Upper lobe of right lung (tissue), 1 donor: ENCODE measurements around the gene NOB1. TPM values are rescaled to one million over a fixed set of nuclear protein-coding genes. Genes with fewer than 3 reads are reported as not detected.

ENCODE experiments used
- ATAC-seq: fragments of 200-7000 bp; cut with Tn5 transposase; one replicate; pipeline ENCODE4 v1.9.1; 2020; ENCODE audit warnings: mild to moderate bottlenecking, moderate library complexity
- DNase-seq: peaks from one replicate; pipeline ENCODE4 v3.0.0-alpha.2; 2020
- H3K27ac ChIP-seq: fragments of 200-600 bp; one replicate; pipeline ENCODE4 v1.8.0; 2022
- H3K27me3 ChIP-seq: fragments of 200-600 bp; one replicate; pipeline ENCODE4 v1.8.0; 2022; ENCODE audit warnings: mild to moderate bottlenecking
- H3K36me3 ChIP-seq: fragments of 200-600 bp; one replicate; pipeline ENCODE4 v1.8.0; 2022
- H3K4me1 ChIP-seq: fragments of 200-600 bp; one replicate; pipeline ENCODE4 v1.8.0; 2022
- H3K4me3 ChIP-seq: fragments of 200-600 bp; one replicate; pipeline ENCODE4 v1.8.0; 2022; ENCODE audit warnings: mild to moderate bottlenecking
- H3K9me3 ChIP-seq: fragments of 200-600 bp; one replicate; pipeline ENCODE4 v1.8.0; 2022
- intact Hi-C: fragments of 100-400 bp; cut with DNase I; formaldehyde crosslinking; loops from one replicate; pipeline ENCODE4 v1.11.0; 2022
- total RNA-seq: library from RNA; stranded (reverse); fragmentation: NEBNext Ultra II Directional; extraction: Animal tissue kit (Norgen Biotek cat#: 25700); gene quantifications from one replicate; pipeline ENCODE4 v1.2.1, GENCODE V29; 2021
- TF ChIP-seq, protein P1 (sequence below): fragments of 200-600 bp; IDR thresholded peaks from one replicate; pipeline ENCODE4 v1.8.0; 2022; ENCODE audit warnings: antibody characterized with exemption
- donor health status: DM: no; HTN: yes; CAD: no; lungs with severe emphysema.

The NOB1 gene
- total RNA-seq, 1 donor from 2014 or later: 32.0 TPM

DNA sequence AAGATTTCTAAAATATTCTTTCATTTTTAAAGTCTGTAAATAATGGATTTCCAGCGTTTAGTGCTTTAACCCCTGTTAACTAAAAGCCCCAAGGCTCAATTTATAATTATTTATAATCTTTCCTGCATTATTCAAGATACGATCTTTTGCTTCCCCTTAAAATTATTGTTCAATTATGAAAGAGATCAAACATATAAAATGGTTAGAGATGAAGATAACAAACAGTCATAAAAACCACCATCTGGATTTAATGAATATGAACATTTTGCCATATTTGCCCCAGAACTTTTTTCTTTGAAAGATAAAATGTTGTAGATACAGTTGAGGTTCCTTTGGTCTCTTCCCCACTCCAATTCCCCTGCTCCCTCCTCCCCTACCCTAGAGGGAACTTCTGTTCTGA lies 25.0 kb upstream of the NOB1 start:
- no peaks in the 10 kb centered on the region for H3K27me3 ChIP-seq
- ATAC-seq (no peak), DNase-seq (no peak)
- no peak overlapping the region for H3K4me3 ChIP-seq
- no peaks in the 10 kb centered on the region for H3K4me1 ChIP-seq
- peaks cover 16% of the 10 kb centered on the region for H3K36me3 ChIP-seq
- no peaks in the 10 kb centered on the region for H3K9me3 ChIP-seq
- intact Hi-C loops: no loop called here
- TF ChIP-seq, protein P1, sequence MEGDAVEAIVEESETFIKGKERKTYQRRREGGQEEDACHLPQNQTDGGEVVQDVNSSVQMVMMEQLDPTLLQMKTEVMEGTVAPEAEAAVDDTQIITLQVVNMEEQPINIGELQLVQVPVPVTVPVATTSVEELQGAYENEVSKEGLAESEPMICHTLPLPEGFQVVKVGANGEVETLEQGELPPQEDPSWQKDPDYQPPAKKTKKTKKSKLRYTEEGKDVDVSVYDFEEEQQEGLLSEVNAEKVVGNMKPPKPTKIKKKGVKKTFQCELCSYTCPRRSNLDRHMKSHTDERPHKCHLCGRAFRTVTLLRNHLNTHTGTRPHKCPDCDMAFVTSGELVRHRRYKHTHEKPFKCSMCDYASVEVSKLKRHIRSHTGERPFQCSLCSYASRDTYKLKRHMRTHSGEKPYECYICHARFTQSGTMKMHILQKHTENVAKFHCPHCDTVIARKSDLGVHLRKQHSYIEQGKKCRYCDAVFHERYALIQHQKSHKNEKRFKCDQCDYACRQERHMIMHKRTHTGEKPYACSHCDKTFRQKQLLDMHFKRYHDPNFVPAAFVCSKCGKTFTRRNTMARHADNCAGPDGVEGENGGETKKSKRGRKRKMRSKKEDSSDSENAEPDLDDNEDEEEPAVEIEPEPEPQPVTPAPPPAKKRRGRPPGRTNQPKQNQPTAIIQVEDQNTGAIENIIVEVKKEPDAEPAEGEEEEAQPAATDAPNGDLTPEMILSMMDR: no peak
- H3K27ac ChIP-seq: no peak overlapping the region

- intact Hi-C loops: no loop called here
- no peaks in the 10 kb centered on the region for H3K27me3 ChIP-seq
- H3K27ac ChIP-seq: no peak overlapping the region
- peaks cover 16% of the 10 kb centered on the region for H3K4me1 ChIP-seq
- DNase-seq: no peak
- peaks cover 3% of the 10 kb centered on the region for H3K36me3 ChIP-seq
- peak; percentile 40 for ATAC-seq
- H3K4me3 ChIP-seq: no peak overlapping the region
- no peaks in the 10 kb centered on the region for H3K9me3 ChIP-seq
- TF ChIP-seq, protein P1: no peak
Observed at GRCh38 chr16:69775563-69775962, 20.8 kb upstream of the NOB1 start.

GRCh38 chr16:69773260-69773947 lies 18.7 kb upstream of the NOB1 start:
- H3K36me3 ChIP-seq: no peaks in the 10 kb centered on the region
- H3K4me3 ChIP-seq: no peak overlapping the region
- H3K27ac ChIP-seq: no peak overlapping the region
- no peak for ATAC-seq
- H3K27me3 ChIP-seq: no peaks in the 10 kb centered on the region
- TF ChIP-seq, protein P1: no peak
- no peak for DNase-seq
- H3K9me3 ChIP-seq: no peaks in the 10 kb centered on the region
- peaks cover 20% of the 10 kb centered on the region for H3K4me1 ChIP-seq
- intact Hi-C loops: no loop called here

- Histone ChIP-seq H3K27me3 (no peaks in the 10 kb centered on the region), H3K9me3 (no peaks in the 10 kb centered on the region), H3K27ac (peak overlapping the region; percentile 11), H3K4me3 (no peak overlapping the region), H3K4me1 (peaks cover 23% of the 10 kb centered on the region), H3K36me3 (no peaks in the 10 kb centered on the region)
- DNase-seq (no peak), ATAC-seq (no peak)
- TF ChIP-seq, protein P1: no peak
- intact Hi-C loops: no loop called here
Observed at GRCh38 chr16:69771651-69771967, 16.9 kb upstream of the NOB1 start.

DNA sequence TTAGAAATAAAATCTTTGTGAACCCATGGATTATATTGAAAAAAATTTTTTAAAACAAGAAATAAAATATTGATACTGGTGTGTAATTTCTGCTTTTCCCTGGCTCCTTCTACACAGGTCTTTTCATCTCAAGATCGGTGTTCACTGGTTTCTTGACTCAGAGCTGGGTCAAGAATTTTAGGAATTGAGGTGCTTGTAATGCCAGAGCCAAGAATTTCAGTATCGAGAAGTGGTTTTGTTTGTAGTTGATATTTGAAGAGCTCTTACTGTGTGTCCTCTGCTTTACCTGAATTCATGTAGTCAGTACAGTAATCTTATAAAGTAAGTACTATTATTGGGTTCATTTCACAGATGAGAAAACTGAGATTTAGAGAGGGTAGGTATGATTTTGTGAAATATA lies 14.7 kb upstream of the NOB1 start:
- DNase-seq (no peak), ATAC-seq (peak; percentile 66)
- Histone ChIP-seq H3K4me1 (peaks cover 26% of the 10 kb centered on the region), H3K4me3 (no peak overlapping the region), H3K27me3 (no peaks in the 10 kb centered on the region), H3K27ac (no peak overlapping the region), H3K36me3 (no peaks in the 10 kb centered on the region), H3K9me3 (no peaks in the 10 kb centered on the region)
- intact Hi-C loops: no loop called here
- TF ChIP-seq, protein P1: no peak

GRCh38 chr16:69768666-69769065 lies 13.9 kb upstream of the NOB1 start:
- H3K27me3 ChIP-seq: no peaks in the 10 kb centered on the region
- intact Hi-C loops: no loop called here
- ATAC-seq (no peak), DNase-seq (no peak)
- no peaks in the 10 kb centered on the region for H3K9me3 ChIP-seq
- no peak overlapping the region for H3K4me3 ChIP-seq
- TF ChIP-seq, protein P1: no peak
- no peaks in the 10 kb centered on the region for H3K36me3 ChIP-seq
- peaks cover 30% of the 10 kb centered on the region for H3K4me1 ChIP-seq
- peak overlapping the region; percentile 51 for H3K27ac ChIP-seq
